HG03039 (cell line): ENCODE data around the gene TEX54.
"Not testable (repeated sequence)": the region's sequence is repeated elsewhere in the genome, so short reads cannot be mapped to it uniquely, and the experiment has no call there.

ENCODE experiments used
- ATAC-seq: cut with Tn5 transposase; IDR thresholded peaks from one replicate; pipeline ENCODE4 v1.9.1; 2021; ENCODE audit warnings: mild to moderate bottlenecking, moderate library complexity; ENCODE audit not compliant: unreplicated experiment

Gene TEX54

GRCh38 chr11:62832336-62833234 lies at the start of gene TEX54:
TSS of gene TEX54 (minus strand) at chr11:62832841.
- no peak for ATAC-seq

- ATAC-seq, result no peak
Measured at GRCh38 chr11:62882431-62882749, 49.7 kb upstream of the TEX54 start.

- ATAC-seq, result peak; percentile 32
Measured at GRCh38 chr11:62881579-62882430, 49.2 kb upstream of the TEX54 start.

- ATAC-seq, result peak; percentile 62
Measured at GRCh38 chr11:62880803-62881578, 48.4 kb upstream of the TEX54 start, which contains the start of gene SLC3A2. TSS of gene SLC3A2 (plus strand) at chr11:62880896. CDS start at chr11:62881024, 128 bp downstream.

GRCh38 chr11:62880231-62880802 lies 47.7 kb upstream of the TEX54 start:
- peak; percentile 20 for ATAC-seq

GRCh38 chr11:62879235-62879978 lies 46.8 kb upstream of the TEX54 start:
- no peak for ATAC-seq

- no peak for ATAC-seq
Measured at GRCh38 chr11:62876712-62877111, 44.1 kb upstream of the TEX54 start.

GRCh38 chr11:62875698-62876478 lies 43.2 kb upstream of the TEX54 start:
- no peak for ATAC-seq

GRCh38 chr11:62874851-62875250 lies 42.2 kb upstream of the TEX54 start:
- no peak for ATAC-seq

- no peak for ATAC-seq
Measured at GRCh38 chr11:62865635-62866034, 33.0 kb upstream of the TEX54 start.

GRCh38 chr11:62863687-62864335 lies 31.2 kb upstream of the TEX54 start:
- no peak for ATAC-seq

- not testable (repeated sequence) for ATAC-seq
Measured at GRCh38 chr11:62861564-62862192, 29.0 kb upstream of the TEX54 start.

- no peak for ATAC-seq
Measured at GRCh38 chr11:62860835-62861563, 28.4 kb upstream of the TEX54 start.

GRCh38 chr11:62859281-62859703 lies 26.7 kb upstream of the TEX54 start:
- ATAC-seq, result not testable (repeated sequence)

GRCh38 chr11:62858201-62858600 lies 25.6 kb upstream of the TEX54 start:
- no peak for ATAC-seq

- ATAC-seq, result no peak
Measured at GRCh38 chr11:62857541-62857982, 24.9 kb upstream of the TEX54 start.

GRCh38 chr11:62856333-62856895 lies 23.8 kb upstream of the TEX54 start:
- ATAC-seq, result no peak
